IPS-18a (cell line): ENCODE data around the gene LENG9.
"Not testable (repeated sequence)": the region's sequence is repeated elsewhere in the genome, so short reads cannot be mapped to it uniquely, and the experiment has no call there.

Experiments used
- H3K27ac ChIP-seq: one replicate; pipeline ENCODE4 v1.5.1; 2013; ENCODE audit warnings: low read length
- H3K27me3 ChIP-seq: one replicate; pipeline ENCODE4 v1.6.1; 2013; ENCODE audit warnings: mild to moderate bottlenecking, low read length; ENCODE audit not compliant: control insufficient read depth, insufficient read depth
- H3K36me3 ChIP-seq: one replicate; pipeline ENCODE4 v1.6.1; 2013; ENCODE audit warnings: low read depth, low read length; ENCODE audit not compliant: control insufficient read depth
- H3K4me1 ChIP-seq: one replicate; pipeline ENCODE4 v1.6.1; 2013; ENCODE audit warnings: low read depth, low read length; ENCODE audit not compliant: control insufficient read depth
- H3K4me3 ChIP-seq: one replicate; pipeline ENCODE4 v1.5.1; 2013; ENCODE audit warnings: low read length
- H3K9ac ChIP-seq: one replicate; pipeline ENCODE4 v1.6.1; 2013; ENCODE audit warnings: mild to moderate bottlenecking, low read length, moderate library complexity
- H3K9me3 ChIP-seq: one replicate; pipeline ENCODE4 v1.6.1; 2013; ENCODE audit warnings: low read depth, low read length; ENCODE audit not compliant: control insufficient read depth

Gene LENG9

GRCh38 chr19:54455786-54456422 is 7.7 kb downstream of the LENG9 start:
- Histone ChIP-seq H3K36me3 (peaks cover 89% of the 10 kb centered on the region), H3K4me3 (no peak overlapping the region), H3K9me3 (no peaks in the 10 kb centered on the region), H3K27me3 (no peaks in the 10 kb centered on the region), H3K27ac (no peak overlapping the region), H3K9ac (no peak overlapping the region), H3K4me1 (no peaks in the 10 kb centered on the region)

DNA sequence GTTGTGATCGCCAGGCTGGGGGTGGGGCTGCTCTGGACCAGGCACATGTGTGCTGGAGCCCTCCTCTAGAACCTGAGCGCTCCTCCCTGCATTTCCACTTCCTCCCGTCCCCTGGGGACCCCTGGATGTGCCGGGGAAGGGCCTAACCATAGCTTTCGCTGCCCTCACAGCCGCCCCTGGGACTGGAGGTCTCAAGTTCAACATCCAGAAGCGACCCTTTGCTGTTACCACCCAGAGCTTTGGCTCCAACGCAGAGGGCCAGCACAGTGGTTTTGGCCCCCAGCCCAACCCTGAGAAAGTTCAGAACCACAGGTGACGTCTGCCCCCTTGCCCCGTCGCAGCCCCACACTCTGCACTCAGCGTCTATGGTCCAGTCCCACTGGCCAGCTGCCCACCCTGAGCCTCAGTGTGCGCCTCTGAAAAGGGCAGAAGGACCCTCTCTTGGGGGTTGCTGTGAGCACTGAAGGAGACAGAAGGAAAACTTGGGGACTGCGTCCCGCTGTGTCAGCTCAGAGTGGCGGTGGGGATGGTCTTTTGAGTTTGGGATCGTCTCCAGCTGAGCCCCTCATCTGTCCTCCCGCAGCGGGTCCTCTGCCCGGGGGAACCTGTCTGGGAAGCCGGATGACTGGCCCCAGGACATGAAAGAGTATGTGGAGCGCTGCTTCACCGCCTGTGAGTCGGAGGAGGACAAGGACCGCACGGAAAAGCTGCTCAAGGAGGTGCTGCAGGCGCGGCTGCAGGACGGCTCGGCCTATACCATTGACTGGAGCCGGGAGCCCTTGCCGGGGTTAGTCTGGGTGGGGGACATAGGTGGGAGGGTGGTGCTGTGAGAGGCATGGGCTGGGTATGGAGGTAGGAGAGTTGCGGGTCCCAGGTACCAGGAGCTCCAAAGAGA is 8.6 kb downstream of the LENG9 start:
- Histone ChIP-seq H3K36me3 (peaks cover 87% of the 10 kb centered on the region), H3K9ac (no peak overlapping the region), H3K27ac (no peak overlapping the region)

DNA sequence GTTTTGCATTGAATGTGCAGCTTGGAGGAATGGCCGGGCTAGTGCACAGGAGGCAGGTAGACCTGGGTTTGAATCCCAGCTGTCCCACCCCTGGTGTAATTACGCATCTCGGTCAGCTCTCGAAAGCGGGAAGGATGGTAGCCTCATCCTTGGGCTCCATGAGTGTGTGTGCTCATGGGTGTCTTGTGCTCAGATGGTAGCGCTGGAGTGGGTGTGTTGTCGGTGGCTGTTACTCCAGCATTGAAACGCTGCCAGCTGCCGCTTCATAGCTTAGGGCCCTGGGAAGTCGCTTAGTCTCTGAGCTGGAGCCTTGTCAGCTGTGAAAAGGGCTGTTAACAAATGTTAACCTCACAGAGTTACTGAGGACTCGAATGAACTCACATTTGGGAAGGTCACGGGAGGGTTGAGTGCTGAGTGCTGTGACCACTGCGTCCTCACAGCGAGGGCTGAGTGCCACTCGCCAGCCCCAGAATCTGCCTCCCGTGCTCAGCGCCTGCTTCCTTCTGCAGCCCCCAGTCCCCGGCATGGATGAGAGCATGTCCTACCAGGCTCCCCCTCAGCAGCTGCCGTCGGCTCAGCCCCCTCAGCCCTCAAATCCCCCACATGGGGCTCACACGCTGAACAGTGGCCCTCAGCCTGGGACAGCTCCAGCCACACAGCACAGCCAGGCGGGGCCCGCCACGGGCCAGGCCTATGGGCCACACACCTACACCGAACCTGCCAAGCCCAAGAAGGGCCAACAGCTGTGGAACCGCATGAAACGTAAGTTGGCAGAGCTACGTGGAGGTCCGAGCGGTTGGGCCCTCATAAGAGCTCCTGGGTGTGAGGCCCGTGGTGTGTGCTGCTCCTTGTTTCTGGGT is 9.4 kb downstream of the LENG9 start:
- Histone ChIP-seq H3K36me3 (peaks cover 79% of the 10 kb centered on the region), H3K27ac (no peak overlapping the region), H3K4me3 (no peak overlapping the region), H3K4me1 (peaks cover 5% of the 10 kb centered on the region), H3K9ac (no peak overlapping the region), H3K27me3 (no peaks in the 10 kb centered on the region), H3K9me3 (no peaks in the 10 kb centered on the region)

More for the DNA sequence above, 8.6 kb downstream of the LENG9 start:
- Histone ChIP-seq H3K9me3 (no peaks in the 10 kb centered on the region), H3K4me3 (no peak overlapping the region), H3K27me3 (no peaks in the 10 kb centered on the region), H3K4me1 (peaks cover 5% of the 10 kb centered on the region)

GRCh38 chr19:54452626-54453025 is 11.0 kb downstream of the LENG9 start:
- H3K36me3 ChIP-seq: peaks cover 63% of the 10 kb centered on the region
- H3K4me1 ChIP-seq: peaks cover 5% of the 10 kb centered on the region
- no peak overlapping the region for H3K4me3 ChIP-seq
- H3K9me3 ChIP-seq: no peaks in the 10 kb centered on the region
- H3K27ac ChIP-seq: no peak overlapping the region
- H3K27me3 ChIP-seq: no peaks in the 10 kb centered on the region
- H3K9ac ChIP-seq: no peak overlapping the region

GRCh38 chr19:54451997-54452396 is 11.6 kb downstream of the LENG9 start:
- no peaks in the 10 kb centered on the region for H3K27me3 ChIP-seq
- H3K4me1 ChIP-seq: peaks cover 5% of the 10 kb centered on the region
- peaks cover 59% of the 10 kb centered on the region for H3K36me3 ChIP-seq
- H3K9ac ChIP-seq: no peak overlapping the region
- H3K27ac ChIP-seq: no peak overlapping the region
- H3K9me3 ChIP-seq: no peaks in the 10 kb centered on the region
- no peak overlapping the region for H3K4me3 ChIP-seq

- peaks cover 53% of the 10 kb centered on the region for H3K36me3 ChIP-seq
- H3K9ac ChIP-seq: no peak overlapping the region
- H3K27me3 ChIP-seq: no peaks in the 10 kb centered on the region
- H3K4me3 ChIP-seq: no peak overlapping the region
- peaks cover 5% of the 10 kb centered on the region for H3K4me1 ChIP-seq
- no peak overlapping the region for H3K27ac ChIP-seq
- H3K9me3 ChIP-seq: no peaks in the 10 kb centered on the region
Observed at GRCh38 chr19:54451331-54451871, 12.2 kb downstream of the LENG9 start.

DNA sequence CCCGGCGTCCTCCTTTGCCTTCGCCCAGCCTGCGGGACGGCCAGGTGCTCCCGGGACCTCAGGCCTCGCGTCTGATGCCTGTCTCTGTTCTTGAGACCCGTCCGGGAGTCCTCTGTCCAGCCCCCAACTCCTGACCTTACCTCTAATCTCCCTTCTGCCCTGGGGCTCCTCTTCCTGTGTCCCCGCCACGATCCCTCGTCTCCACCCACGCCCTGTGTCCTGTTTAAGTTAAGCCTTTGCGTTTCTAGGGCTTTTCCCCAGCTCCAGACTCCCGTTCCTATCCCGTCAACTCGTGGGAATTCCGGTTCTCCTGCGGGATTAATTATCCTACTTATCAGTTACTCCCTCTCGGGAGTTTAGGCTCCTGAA is 13.9 kb downstream of the LENG9 start:
- peak overlapping the region; percentile 76 for H3K9ac ChIP-seq
- H3K4me3 ChIP-seq: peak overlapping the region; percentile 88
- H3K27me3 ChIP-seq: no peaks in the 10 kb centered on the region
- H3K4me1 ChIP-seq: peaks cover 5% of the 10 kb centered on the region
- H3K9me3 ChIP-seq: no peaks in the 10 kb centered on the region
- H3K27ac ChIP-seq: no peak overlapping the region
- peaks cover 43% of the 10 kb centered on the region for H3K36me3 ChIP-seq

DNA sequence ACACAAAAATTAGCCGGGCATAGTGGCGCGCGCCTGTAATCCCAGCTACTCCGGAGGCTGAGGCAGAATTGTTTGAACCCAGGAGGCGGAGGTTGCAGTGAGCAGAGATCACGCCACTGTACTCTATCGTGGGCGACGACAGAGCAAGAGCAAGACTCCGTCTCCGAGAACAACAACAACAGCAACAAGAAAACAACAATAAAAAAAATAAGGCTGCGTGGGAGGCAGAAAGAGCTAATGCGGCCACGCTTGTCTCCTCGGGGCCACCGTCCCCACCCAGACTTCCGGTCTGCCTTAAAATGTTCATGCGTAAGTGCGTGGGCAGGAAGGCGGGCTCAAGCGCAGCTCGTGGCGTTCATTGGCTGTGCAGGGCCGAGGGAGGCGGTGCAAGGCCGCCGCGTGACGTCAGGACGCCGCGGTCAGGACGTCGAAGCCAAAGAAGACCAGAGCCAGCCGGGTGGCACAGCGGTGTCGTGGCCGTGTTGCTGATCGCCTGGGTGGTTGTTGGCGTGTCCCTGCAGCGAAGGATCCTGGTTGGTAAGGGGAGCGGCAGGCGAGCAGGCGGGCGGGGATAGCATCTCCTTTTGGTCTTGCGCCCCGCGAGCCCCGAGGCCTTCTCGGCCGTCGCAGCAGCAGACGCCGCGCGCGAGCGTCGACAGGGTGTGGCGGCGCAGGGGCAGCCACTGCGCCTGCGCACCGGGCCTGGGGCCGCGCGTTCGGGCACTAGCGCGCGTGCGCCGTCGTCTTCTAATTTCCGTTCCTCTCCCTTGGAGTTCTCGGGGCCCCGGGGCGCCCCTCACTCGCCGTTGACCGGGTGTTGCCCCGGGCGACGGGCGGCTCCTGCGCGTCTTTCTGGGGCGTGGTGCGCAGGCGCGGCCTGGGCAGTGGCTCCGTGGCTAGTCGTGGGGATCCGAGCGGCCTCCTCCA is 14.5 kb downstream of the LENG9 start, which contains the start of gene LENG8:
Gene LENG8, plus strand, starts transcription at position 426 of the 927 bp plus-strand sequence. CDS start 2,146 bp downstream, outside the sequence.
- Histone ChIP-seq H3K9ac (peak within 1 kb of the TSS; percentile 76), H3K4me3 (peak within 1 kb of the TSS; percentile 88), H3K27ac (peak within 1 kb of the TSS; percentile 22), H3K27me3 (no peaks in the 10 kb centered on the region), H3K9me3 (no peaks in the 10 kb centered on the region), H3K4me1 (peaks cover 5% of the 10 kb centered on the region), H3K36me3 (peaks cover 36% of the 10 kb centered on the region)

DNA sequence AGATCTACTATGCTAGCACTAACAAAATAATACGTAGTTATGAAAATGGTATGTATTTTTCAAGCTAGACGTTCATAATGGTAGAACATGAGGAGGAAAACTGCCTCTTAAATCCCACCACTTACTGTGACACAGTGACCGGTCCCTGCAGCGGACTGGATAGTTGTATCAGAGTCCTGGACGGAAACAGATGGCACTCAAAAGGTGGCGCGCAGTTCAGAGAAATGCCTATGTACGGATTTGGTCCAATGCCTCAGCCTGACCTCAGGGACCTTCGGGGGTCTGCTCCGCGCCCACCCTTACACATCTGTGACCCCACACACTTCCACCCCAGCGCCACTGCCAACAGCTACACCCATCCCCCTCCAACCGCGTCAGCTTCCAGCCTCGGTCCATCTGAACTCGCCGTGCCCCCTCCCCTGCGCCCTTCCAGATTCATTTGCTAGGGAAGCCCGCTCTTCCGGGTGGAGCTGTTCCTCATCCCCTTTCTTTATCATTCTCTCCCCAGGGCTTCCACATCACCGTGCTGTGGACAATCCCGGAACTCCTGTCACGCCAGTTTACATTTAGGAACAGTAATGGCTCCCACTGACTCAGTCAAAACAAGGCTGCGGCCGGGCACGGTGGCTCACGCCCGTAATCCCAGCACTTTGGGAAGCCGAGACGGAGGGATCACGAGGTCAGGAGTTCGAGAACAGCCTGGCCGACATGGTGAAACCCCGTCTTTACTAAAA is 15.4 kb downstream of the LENG9 start:
- Histone ChIP-seq H3K9me3 (no peaks in the 10 kb centered on the region), H3K36me3 (peaks cover 28% of the 10 kb centered on the region), H3K9ac (peak overlapping the region; percentile 76), H3K27me3 (no peaks in the 10 kb centered on the region), H3K4me1 (peaks cover 5% of the 10 kb centered on the region), H3K4me3 (peak overlapping the region; percentile 88), H3K27ac (peak overlapping the region; percentile 22)

DNA sequence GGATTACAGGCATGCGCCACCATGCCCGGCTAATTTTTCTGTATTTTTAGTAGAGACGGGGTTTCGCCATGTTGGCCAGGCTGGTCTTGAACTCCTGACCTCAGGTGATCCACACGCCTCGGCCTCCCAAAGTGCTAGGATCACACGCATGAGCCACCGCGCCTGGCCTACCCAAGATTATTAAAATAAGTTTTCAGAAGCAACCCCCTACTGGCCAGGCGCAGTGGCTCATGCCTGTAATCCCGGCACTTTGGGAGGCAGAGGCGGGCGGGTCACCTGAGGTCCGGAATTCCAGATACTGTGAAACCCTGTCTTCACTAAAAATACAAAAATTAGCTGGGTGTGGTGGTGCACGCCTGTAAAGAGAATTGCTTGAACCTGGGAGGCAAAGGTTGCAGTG is 17.2 kb downstream of the LENG9 start:
- H3K4me1 ChIP-seq, H3K36me3 ChIP-seq, H3K27me3 ChIP-seq, H3K9me3 ChIP-seq, H3K9ac ChIP-seq, H3K27ac ChIP-seq, H3K4me3 ChIP-seq: not testable (repeated sequence)
